SH-SY5Y (cell line): ENCODE results near the gene TMEM178B.

Source experiments
- GATA2 ChIP-seq: IDR thresholded peaks from 2 replicates; pipeline ENCODE4 v1.6.1; 2011; ENCODE audit warnings: mild to moderate bottlenecking, low read depth, low read length
- GATA3 ChIP-seq: IDR thresholded peaks from 2 replicates; pipeline ENCODE4 v1.6.1; 2011; ENCODE audit warnings: low read depth, mild to moderate bottlenecking, low read length, moderate library complexity

The TMEM178B gene

DNA sequence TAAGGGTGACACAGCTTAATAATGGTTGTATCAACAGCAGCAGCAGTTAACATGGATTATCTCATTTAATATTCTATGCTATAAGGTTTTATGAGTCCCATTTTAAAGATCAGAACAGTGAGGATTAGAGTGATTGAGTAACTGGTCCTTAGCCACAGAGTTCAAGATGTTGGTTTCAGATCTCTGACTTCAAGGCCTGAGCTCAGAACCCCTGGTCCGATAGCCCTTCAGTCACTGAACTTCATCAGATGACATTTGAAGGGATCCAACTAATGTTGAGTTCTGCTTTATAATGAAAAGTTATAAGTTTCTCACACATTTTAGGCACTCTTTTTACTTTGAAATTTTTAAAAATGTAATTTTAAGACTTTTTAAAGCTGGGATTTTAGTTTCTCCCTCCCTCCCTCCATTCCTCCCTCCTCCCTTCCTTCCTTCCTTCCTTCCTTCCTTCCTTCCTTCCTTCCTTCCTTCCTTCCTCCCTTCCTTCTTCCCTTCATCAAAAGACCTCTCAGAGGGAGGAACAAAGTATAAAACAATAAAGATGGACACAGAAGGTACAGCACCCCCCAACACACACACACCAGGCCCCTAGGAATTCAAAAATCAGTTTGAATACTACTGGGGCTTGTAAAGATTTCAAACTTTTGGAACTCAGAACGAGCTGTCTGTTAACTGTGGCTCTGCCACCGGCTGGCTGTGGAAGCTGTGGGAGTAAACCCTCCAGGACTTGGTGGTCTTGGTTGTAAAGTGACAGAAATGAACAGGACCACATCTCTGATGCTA, 270.5 kb downstream of the TMEM178B start:
- TF ChIP-seq GATA3 (no peak), GATA2 (no peak)

DNA sequence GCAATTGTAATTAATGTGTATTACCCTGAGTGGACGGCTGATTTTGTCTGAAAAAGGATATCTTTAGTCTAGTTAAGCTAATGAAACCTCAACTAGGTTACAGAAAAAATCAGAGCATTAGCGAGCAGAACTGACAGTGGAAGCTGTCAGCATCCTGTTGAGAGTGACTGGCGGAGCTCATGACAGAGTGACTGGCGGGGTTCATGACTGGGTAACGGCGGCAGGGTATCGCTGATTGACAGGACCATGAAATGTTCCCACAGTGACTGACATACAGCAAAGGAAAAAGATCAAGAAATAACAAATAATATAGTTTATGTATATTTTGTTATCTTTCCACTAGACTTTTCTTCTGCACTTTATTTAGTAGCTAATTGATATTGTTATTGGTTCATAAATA, 274.9 kb downstream of the TMEM178B start:
- TF ChIP-seq GATA3 (no peak), GATA2 (no peak)

DNA sequence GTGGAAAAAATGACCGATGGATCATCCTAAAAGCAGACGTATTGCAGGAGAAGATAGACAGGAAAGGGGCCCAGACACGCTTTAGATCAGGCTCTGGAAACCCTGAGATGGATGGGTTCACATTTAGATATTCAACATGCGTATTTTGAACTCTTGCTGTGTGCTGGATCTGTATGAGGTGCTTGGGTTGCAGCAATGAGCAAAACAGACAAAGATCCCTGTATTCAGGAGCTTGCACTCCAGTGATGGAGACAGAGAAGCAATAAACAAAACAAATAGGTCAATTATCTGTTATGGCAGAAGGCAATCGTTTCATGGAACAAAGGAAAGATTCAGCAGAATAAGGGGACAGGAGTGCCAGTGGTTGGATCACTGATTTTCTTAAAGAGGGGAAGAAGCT, 275.5 kb downstream of the TMEM178B start:
- TF ChIP-seq GATA3 = no peak
- no peak for TF ChIP-seq GATA2

DNA sequence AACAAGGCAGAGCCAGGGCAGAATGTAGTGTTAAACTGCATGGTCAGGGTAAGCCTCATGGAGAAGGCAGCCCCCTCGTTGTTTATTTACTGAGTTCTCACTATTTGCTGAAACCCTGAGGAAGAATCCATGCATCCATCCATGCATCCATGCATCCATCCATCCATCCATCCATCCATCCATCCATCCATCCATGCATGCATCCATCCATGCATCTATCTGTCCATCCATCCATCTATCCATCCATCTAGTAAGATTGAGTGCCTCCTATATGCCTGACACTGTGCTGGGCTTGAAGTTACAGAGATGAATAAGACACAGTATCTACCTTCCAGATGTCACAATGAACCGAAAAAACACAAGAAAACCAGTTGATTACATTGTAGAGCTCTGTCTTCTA, 275.9 kb downstream of the TMEM178B start:
- TF ChIP-seq GATA2 = no peak
- TF ChIP-seq GATA3 = no peak

DNA sequence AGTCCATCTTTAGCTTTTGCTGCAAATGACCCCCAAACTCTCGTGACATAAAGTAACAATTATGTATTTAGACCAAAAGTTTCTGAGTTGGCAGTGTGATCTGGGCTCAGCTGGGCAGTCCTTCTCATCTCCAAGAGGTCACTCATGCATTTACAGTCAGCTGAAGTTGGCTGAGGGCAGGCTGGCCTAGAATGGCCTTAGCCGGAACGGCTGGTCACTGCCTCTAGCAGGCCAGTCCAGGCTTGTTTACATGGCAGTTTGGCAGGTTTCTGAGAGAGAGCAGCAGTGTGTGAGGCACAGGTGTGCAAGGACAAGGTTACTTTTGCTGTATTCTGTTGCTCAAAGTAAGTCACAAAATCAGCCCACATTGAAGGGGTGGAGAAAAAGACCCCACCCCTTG, 277.3 kb downstream of the TMEM178B start:
- no peak for TF ChIP-seq GATA2
- no peak for TF ChIP-seq GATA3

DNA sequence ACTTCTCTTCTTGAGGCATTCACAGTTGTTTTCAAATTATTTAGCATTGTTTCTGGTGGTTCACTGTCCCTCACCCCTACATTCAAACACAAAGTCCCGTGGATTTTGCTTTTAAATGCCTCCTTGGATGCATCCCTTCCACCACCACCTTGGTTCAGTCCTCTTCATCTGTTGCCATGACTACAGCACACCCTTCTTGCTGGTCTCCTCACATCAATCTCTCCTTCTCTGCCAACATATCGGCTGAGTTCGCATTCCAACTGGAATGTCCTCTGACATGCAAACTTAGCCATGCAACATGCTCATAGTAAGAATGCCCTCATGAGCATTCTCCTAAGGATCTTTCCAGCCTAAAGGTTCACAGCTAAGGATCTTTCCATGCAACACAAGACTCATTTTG, 279.1 kb downstream of the TMEM178B start:
- TF ChIP-seq GATA3 (no peak), GATA2 (no peak)

DNA sequence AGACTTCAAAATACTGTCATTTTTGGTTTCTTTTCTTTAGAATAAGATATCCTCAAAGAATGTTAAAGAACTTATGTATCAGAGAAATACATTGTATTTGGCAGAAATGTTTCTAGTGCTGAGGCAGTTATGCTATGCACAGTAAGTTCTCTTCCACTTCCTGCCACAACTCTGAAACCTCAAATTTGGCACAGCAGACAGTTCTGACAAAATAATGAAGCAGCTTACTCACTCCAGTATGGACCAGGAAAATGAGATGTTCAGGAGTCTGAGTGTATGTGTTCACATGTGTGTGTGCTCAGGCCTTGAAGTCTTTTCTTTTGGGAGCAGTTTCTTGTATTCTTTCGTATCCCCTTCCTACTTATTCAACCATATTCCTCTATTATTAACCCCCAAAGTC, 280.4 kb downstream of the TMEM178B start:
- TF ChIP-seq GATA2 (no peak), GATA3 (no peak)

DNA sequence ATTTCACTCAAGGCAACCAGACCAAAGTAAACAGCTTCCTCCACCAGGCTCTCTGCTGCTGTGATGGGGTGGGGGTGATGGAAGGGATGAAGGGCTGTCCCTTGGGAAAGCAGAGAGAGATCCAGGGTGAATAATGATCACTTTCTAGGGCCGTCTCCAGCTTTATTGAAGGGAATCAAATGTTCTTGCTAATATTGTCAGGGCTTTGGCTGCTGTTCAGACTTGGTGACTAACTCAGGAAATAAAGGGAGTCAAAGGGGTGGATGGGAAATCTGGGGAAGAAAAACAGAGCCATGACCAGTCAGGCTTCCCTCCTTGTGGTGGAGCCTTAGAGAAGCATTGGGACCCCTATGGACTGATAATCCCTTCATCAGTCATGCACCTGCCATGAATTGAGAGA, 281.2 kb downstream of the TMEM178B start:
- no peak for TF ChIP-seq GATA3
- no peak for TF ChIP-seq GATA2

DNA sequence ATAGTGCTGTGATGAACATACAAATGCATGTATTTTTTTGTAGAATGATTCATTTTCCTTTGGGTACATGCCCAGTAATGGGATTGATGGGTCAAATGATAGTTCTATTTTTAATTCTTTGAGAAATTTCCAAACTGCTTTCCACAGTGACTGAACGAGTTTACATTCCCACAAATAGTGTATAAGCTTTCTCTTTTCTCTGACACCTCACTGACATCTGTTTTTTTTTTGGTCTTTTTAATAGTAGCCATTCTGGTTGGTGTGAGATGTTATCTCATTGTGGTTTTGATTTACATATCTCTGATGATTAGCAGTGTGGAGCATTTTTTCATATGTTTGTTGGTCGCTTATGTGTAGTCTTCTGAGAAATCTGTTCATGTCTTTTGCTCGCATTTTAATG, 282.3 kb downstream of the TMEM178B start:
- no peak for TF ChIP-seq GATA2
- TF ChIP-seq GATA3 = no peak

DNA sequence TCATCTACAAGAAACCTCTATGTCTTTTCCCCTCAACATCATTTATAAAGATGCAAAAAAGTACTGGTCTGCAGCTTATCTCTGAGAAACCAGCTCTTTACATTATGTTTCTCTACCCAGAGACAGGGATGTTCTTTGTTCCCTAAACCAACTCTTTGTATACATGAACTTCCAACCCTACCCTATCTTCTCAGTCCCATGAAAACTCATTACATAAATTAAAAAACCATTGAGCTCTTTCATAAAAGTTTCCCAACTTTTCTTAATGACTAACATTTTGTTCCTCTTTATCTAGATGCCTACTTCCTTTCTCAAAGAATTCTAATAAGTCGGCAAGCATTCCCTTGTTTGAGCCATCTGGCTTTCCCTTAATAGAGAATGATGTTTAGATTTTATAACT, 284.5 kb downstream of the TMEM178B start:
- TF ChIP-seq GATA3 (no peak), GATA2 (no peak)

DNA sequence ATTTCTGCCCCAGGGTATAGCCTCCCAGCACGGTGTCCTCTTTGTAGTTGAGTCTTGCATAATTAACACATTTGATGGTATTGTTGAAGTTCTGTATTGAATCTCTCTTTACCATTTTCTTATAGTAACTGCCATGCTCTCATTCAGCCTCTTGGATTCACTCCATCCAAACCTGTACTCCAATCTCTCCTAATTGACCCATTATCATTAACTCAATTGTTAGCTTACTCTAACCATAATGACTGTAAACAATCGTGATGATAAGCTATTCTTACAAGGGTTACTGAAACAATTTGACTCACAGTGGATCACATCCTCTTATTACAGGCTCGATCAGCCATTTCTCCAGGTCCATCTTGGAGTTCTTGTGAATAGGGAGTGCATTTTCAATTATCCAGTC, 285.4 kb downstream of the TMEM178B start:
- TF ChIP-seq GATA3 (no peak), GATA2 (no peak)

DNA sequence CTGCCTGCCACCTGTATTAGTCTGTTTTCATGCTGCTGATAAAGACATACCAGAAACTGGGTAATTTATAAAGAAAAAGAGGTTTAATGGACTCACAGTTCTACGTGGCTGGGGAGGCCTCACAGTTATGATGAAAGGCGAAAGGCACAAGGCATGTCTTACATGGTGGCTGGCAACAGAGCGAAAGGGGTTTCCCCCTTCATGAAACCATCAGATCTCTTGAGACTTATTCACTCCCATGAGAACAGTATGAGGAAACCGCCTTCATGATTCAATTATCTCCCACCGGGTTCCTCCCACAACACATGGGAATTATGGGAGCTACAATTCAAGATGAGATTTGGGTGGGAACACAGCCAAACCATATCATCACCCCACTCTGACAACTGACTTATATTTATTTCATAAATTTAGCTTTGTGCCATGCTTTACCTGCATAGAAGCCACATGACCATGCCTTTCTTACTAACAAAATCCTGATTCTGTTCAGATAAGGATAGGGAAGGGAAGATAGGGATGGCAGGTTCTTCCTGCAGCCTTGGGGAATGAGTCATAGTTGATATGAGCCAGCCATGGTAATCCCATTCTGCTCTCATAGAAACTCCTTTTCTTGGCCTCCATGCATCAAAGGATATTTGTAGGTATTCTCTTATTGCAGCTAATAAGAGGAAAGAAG, 286.0 kb downstream of the TMEM178B start:
- no peak for TF ChIP-seq GATA2
- TF ChIP-seq GATA3 = no peak

DNA sequence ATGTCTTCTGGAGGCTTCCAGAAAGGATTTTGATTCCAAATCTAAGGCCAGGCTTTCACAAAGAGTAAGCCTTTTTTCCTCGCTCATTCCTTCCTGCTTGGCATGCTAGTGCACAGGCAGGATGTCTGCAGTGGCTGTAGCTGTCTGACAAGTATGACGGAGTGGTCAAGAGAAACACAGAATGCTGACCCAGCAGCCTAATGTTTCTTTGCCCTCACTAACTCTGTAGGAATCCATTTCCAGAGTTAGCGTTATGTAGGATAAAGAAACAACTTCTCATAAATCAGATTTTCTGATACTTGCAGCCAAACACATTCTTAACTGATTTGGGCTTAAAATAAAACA, 286.5 kb downstream of the TMEM178B start:
- TF ChIP-seq GATA2 = no peak
- no peak for TF ChIP-seq GATA3

DNA sequence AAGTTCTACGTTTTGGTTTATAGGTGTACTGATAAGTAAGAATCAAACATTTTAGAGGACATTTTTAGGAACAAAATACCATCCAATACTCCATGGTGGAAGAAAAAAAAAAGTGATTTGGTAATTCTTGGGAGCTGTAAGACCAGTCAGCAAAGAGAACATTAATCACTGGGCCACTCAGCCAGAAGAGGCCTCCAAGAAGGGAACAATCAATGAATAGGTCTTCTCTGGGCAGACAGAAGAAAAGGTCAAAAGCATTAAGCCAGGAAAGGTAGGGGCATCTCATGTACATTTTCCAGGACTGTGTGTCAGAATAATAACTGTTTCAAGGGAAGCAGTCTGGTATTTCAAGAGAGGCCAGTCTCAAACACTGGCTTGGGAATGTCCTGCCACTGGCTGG, 286.9 kb downstream of the TMEM178B start:
- TF ChIP-seq GATA2 (no peak), GATA3 (no peak)

DNA sequence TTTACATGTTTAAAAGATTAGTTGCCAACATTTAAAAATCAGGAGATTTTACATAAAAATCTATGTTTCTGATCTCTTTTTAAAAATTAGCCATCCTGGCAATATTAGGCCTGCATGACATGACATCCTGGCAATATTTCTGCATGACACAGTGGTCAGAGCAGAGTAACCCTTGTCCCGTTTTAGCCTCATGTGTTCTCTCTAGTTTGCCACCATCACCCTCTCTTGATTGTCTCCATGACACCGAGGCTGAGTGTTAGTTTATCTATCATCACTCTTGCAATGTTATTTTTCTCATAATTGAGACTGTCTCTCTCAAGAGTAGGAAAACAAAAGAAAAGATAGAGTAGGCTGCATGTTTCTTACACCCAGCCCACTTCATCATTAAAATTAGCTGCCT, 287.6 kb downstream of the TMEM178B start:
- no peak for TF ChIP-seq GATA3

DNA sequence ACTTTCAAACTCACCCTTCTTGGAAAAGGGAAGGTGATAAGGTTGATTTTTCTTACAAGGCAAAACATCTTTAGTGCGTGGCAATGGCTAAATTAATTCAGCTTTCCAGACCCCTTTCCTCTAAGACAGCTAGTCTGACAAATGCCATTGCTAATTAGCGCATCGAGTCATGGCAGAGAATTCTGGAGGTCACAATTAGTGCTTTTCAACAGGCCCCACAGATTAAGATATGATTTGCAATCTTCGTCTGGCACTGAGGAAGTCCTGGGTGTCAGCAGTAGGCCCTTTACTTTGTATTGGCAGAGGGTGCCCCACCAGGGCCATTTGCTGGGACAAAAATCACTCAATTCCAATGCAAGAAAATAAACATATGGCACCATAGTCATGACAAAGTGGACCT, 288.1 kb downstream of the TMEM178B start:
- TF ChIP-seq GATA3 (no peak), GATA2 (no peak)
